H1 (cell line): ENCODE results near the gene ELL2. TPM values are rescaled to one million over a fixed set of nuclear protein-coding genes. Genes with fewer than 3 reads are reported as not detected.

ENCODE experiments used
- BCL11A ChIP-seq, 2 experiments: IDR thresholded peaks; one replicate each; pipeline ENCODE4 v1.6.1; 2011; ENCODE audit warnings: low read depth in 2 of 2, low read length in 2 of 2, mild to moderate bottlenecking in 2 of 2
- CBX8 ChIP-seq: fragments of 300-800, 300-1000 bp; sonication (generic); IDR thresholded peaks from 2 replicates; pipeline ENCODE4 v1.7.1; 2016; ENCODE audit warnings: low read depth, low read length, borderline replicate concordance
- EGR1 ChIP-seq: IDR thresholded peaks from 2 replicates; pipeline ENCODE4 v1.6.1; 2011; ENCODE audit warnings: low read depth, low read length, borderline replicate concordance
- EZH2 ChIP-seq: fragments of 200-600 bp; sonication (generic); IDR thresholded peaks from 2 replicates; pipeline ENCODE4 v1.7.1; 2012; ENCODE audit warnings: low read depth, mild to moderate bottlenecking, moderate library complexity, low read length, inconsistent platforms; ENCODE audit not compliant: severe bottlenecking
- GABPA ChIP-seq: IDR thresholded peaks from 2 replicates; pipeline ENCODE4 v1.6.1; 2011; ENCODE audit warnings: mild to moderate bottlenecking, low read length, moderate library complexity, borderline replicate concordance; ENCODE audit not compliant: insufficient read depth
- HDAC2 ChIP-seq, 2 experiments: fragments of 300-600 bp in 1 of 2; sonication (generic) in 1 of 2; IDR thresholded peaks; 2 replicates each; pipeline ENCODE4 v1.6.1; 2011 to 2012; ENCODE audit warnings: low read depth in 2 of 2, low read length in 2 of 2, mild to moderate bottlenecking in 2 of 2, moderate library complexity in 2 of 2, borderline replicate concordance in 1 of 2, inconsistent platforms in 1 of 2
- KDM5A ChIP-seq: fragments of 200-600 bp; IDR thresholded peaks from 2 replicates; pipeline ENCODE4 v1.7.1; 2012; ENCODE audit warnings: mild to moderate bottlenecking, low read length, inconsistent platforms, mixed read lengths
- NANOG ChIP-seq: IDR thresholded peaks from 2 replicates; pipeline ENCODE4 v1.6.1; 2011; ENCODE audit warnings: low read length, low read depth, mild to moderate bottlenecking, inconsistent platforms; ENCODE audit not compliant: insufficient read depth, poor library complexity, severe bottlenecking
- NRF1 ChIP-seq: IDR thresholded peaks from 2 replicates; pipeline ENCODE4 v1.6.1; 2011; ENCODE audit warnings: mild to moderate bottlenecking, low read depth, low read length, improper control_type of control experiment
- POU5F1 ChIP-seq: IDR thresholded peaks from 2 replicates; pipeline ENCODE4 v1.6.1; 2011; ENCODE audit warnings: low read depth, mild to moderate bottlenecking, low read length, moderate library complexity
- RBBP5 ChIP-seq: IDR thresholded peaks from 2 replicates; pipeline ENCODE4 v1.7.1; 2012; ENCODE audit warnings: low read depth, mild to moderate bottlenecking, inconsistent platforms, low read length, moderate library complexity, borderline replicate concordance
- SIN3A ChIP-seq, 2 experiments: IDR thresholded peaks in 1 of 2; conservative IDR thresholded peaks in 1 of 2; 2 replicates each; pipeline ENCODE4 v1.6.1; 2011 to 2012; ENCODE audit warnings: low read length in 2 of 2, improper control_type of control experiment in 1 of 2, low read depth in 1 of 2, mild to moderate bottlenecking in 1 of 2
- SP2 ChIP-seq: IDR thresholded peaks from 2 replicates; pipeline ENCODE4 v1.6.1; 2012; ENCODE audit warnings: mild to moderate bottlenecking, low read length, inconsistent platforms
- SP4 ChIP-seq: IDR thresholded peaks from 2 replicates; pipeline ENCODE4 v1.6.1; 2012; ENCODE audit warnings: low read length, inconsistent platforms
- TBP ChIP-seq: IDR thresholded peaks from 2 replicates; pipeline ENCODE4 v1.6.1; 2011; ENCODE audit warnings: low read depth, low read length, improper control_type of control experiment
- TCF12 ChIP-seq: IDR thresholded peaks from 2 replicates; pipeline ENCODE4 v1.6.1; 2011; ENCODE audit warnings: low read depth, mild to moderate bottlenecking, low read length
- YY1 ChIP-seq: IDR thresholded peaks from 2 replicates; pipeline ENCODE4 v1.6.1; 2011; ENCODE audit warnings: low read depth, mild to moderate bottlenecking, low read length
- polyA plus RNA-seq, 7 experiments: library from polyadenylated mRNA; depleted of rRNA in 3 of 7; stranded (reverse) in 5 of 7; unstranded in 2 of 7; fragments of >200 nt in 5 of 7; fragments of 200-250 nt in 2 of 7; gene quantifications; 1 replicate in 5 of 7; 2 replicates in 1 of 7; 4 replicates in 1 of 7; pipeline versions ENCODE4 v1.2.1 to v1.2.3, GENCODE V29; 2011 to 2013; ENCODE audit warnings: missing spikeins in 2 of 7, mixed read lengths in 2 of 7
- total RNA-seq: library from RNA; stranded (reverse); fragmentation: NEBNext Ultra II Directional; extraction: Animal tissue kit (Norgen Biotek cat#: 25700); gene quantifications from 2 replicates; pipeline ENCODE4 v1.2.1, GENCODE V29; 2021

ELL2 gene
- total and polyA plus RNA-seq, 2 of the 8 experiments (the other 6 are each of a cell fraction or from before 2014, with no cell fraction given): 6.3 to 29.4 TPM

DNA sequence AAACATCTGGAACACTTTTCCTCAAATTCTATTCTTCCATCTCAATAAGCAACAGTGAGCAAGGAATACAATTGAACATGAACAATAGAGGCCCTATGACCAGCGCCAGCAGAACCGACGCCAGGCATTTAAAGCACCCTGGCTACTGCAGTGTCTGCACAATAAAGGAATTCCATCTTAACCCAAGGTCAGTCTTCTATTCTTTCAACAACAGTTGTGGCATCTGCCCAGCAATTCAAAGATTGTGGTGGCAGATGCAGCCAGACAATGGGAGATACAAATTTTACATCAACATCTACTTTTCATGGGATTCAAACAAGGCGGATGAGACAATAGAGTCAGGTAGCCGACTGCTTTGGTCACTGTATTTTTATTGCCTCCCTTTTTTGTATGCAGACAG, 65.9 kb downstream of the ELL2 start (continued):
- TF ChIP-seq SP4: no peak
- no peak for TF ChIP-seq CBX8
- TF ChIP-seq GABPA: no peak
- TF ChIP-seq HDAC2 (IDR thresholded peaks at IDR 0.05; ENCODE audit: borderline replicate concordance in 1 of 2, low read depth in 2 of 2, low read length in 2 of 2): peak; percentile 36 to 48; a peak in 2 of 4 replicates
- no peak for TF ChIP-seq EGR1
- TF ChIP-seq NANOG: no peak
- no peak for TF ChIP-seq YY1
- no peak for TF ChIP-seq BCL11A (IDR thresholded peaks at IDR 0.05; ENCODE audit: low read depth in 2 of 2, low read length in 2 of 2)
- TF ChIP-seq KDM5A: no peak
- no peak for TF ChIP-seq EZH2
- TF ChIP-seq TCF12: peak; percentile 15; the same call in 1 of the 2 replicates
- TF ChIP-seq SIN3A (conservative IDR thresholded peaks at IDR 0.05 in 1 of 2, IDR thresholded peaks at IDR 0.05 in 1 of 2; ENCODE audit: low read depth in 1 of 2, low read length in 2 of 2): no peak
- TF ChIP-seq RBBP5: no peak
- no peak for TF ChIP-seq NRF1
- no peak for TF ChIP-seq SP2
- TF ChIP-seq POU5F1: no peak
- TF ChIP-seq TBP: no peak
